ENCODE data around the gene PSME1. TPM values are rescaled to one million over a fixed set of nuclear protein-coding genes. Genes with fewer than 3 reads are reported as not detected.

PSME1 gene
- total and polyA plus RNA-seq, 2 experiments from 2014 or later = 61.1 to 215 TPM

GRCh38 chr14:24108336-24108874 is 27.6 kb upstream of the PSME1 start:
- ATAC-seq = no peak
- Histone ChIP-seq H2AFZ (no peak overlapping the region), H3F3A (replicated peaks; ENCODE audit: low read depth) (peaks cover 6% of the 10 kb centered on the region; the same call in 1 of the 2 replicates), H4K20me1 (replicated peaks; ENCODE audit: insufficient read depth) (no peaks in the 10 kb centered on the region), H3K79me2 (replicated peaks; ENCODE audit: insufficient read depth) (no peaks in the 10 kb centered on the region), H3K27me3 (ENCODE audit: insufficient read depth) (no peaks in the 10 kb centered on the region), H3K27ac (ENCODE audit: low read depth) (no peak overlapping the region), H3K9me2 (ENCODE audit: insufficient read depth) (no peaks in the 10 kb centered on the region), H3K36me3 (ENCODE audit: insufficient read depth) (peaks cover 14% of the 10 kb centered on the region; the same call in 1 of the 2 replicates), H3K4me3 (no peak overlapping the region), H3K4me1 (ENCODE audit: insufficient read depth) (no peaks in the 10 kb centered on the region), H3K4me2 (no peak overlapping the region)
- Mint-ChIP-seq H3K36me3 (ENCODE audit: low read depth) (peaks cover 22% of the 10 kb centered on the region), H3K27me3 (ENCODE audit: insufficient read depth, low read depth, poor library complexity) (peaks cover 5% of the 10 kb centered on the region), H3K4me3 (no peak overlapping the region), H3K27ac (no peak overlapping the region), H3K4me1 (peaks cover 3% of the 10 kb centered on the region; the same call in 2 of the 3 replicates), H3K9me3 (peaks cover 10% of the 10 kb centered on the region)
- TF ChIP-seq ZNF331 (CRISPR knock-in tag; IDR thresholded peaks at IDR 0.05; ENCODE audit: low read depth) = no peak
- no peak for TF ChIP-seq JUNB (IDR thresholded peaks at IDR 0.05; ENCODE audit: unreplicated experiment)
- TF ChIP-seq ETS1 (IDR thresholded peaks at IDR 0.05) = no peak
- no peak for TF ChIP-seq EZH2 (IDR thresholded peaks at IDR 0.05; ENCODE audit: low read depth, unreplicated experiment)
- TF ChIP-seq, protein P1, sequence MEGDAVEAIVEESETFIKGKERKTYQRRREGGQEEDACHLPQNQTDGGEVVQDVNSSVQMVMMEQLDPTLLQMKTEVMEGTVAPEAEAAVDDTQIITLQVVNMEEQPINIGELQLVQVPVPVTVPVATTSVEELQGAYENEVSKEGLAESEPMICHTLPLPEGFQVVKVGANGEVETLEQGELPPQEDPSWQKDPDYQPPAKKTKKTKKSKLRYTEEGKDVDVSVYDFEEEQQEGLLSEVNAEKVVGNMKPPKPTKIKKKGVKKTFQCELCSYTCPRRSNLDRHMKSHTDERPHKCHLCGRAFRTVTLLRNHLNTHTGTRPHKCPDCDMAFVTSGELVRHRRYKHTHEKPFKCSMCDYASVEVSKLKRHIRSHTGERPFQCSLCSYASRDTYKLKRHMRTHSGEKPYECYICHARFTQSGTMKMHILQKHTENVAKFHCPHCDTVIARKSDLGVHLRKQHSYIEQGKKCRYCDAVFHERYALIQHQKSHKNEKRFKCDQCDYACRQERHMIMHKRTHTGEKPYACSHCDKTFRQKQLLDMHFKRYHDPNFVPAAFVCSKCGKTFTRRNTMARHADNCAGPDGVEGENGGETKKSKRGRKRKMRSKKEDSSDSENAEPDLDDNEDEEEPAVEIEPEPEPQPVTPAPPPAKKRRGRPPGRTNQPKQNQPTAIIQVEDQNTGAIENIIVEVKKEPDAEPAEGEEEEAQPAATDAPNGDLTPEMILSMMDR (conservative IDR thresholded peaks at IDR 0.05; ENCODE audit: low read depth in 2 of 2) = no peak
- TF ChIP-seq EZH2phosphoT487 (IDR thresholded peaks at IDR 0.05; ENCODE audit: unreplicated experiment) = no peak
- TF ChIP-seq STAT1 (IDR thresholded peaks at IDR 0.05; ENCODE audit: unreplicated experiment) = no peak
- TF ChIP-seq CREB1 (CRISPR knock-in tag; IDR thresholded peaks at IDR 0.05; ENCODE audit: low read depth) = no peak
- TF ChIP-seq, protein P2, sequence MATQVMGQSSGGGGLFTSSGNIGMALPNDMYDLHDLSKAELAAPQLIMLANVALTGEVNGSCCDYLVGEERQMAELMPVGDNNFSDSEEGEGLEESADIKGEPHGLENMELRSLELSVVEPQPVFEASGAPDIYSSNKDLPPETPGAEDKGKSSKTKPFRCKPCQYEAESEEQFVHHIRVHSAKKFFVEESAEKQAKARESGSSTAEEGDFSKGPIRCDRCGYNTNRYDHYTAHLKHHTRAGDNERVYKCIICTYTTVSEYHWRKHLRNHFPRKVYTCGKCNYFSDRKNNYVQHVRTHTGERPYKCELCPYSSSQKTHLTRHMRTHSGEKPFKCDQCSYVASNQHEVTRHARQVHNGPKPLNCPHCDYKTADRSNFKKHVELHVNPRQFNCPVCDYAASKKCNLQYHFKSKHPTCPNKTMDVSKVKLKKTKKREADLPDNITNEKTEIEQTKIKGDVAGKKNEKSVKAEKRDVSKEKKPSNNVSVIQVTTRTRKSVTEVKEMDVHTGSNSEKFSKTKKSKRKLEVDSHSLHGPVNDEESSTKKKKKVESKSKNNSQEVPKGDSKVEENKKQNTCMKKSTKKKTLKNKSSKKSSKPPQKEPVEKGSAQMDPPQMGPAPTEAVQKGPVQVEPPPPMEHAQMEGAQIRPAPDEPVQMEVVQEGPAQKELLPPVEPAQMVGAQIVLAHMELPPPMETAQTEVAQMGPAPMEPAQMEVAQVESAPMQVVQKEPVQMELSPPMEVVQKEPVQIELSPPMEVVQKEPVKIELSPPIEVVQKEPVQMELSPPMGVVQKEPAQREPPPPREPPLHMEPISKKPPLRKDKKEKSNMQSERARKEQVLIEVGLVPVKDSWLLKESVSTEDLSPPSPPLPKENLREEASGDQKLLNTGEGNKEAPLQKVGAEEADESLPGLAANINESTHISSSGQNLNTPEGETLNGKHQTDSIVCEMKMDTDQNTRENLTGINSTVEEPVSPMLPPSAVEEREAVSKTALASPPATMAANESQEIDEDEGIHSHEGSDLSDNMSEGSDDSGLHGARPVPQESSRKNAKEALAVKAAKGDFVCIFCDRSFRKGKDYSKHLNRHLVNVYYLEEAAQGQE (IDR thresholded peaks at IDR 0.05; ENCODE audit: unreplicated experiment) = no peak
- no peak for DNase-seq (ENCODE audit: low spot score)
